HepG2 (cell line): ENCODE results near the gene ERFL. TPM values are rescaled to one million over a fixed set of nuclear protein-coding genes. Genes with fewer than 3 reads are reported as not detected.

Experiments
- DMAP1 ChIP-seq: IDR thresholded peaks from 2 replicates; pipeline ENCODE4 v1.6.1; 2016
- SRSF1 ChIP-seq: fragments of 200-400 bp; formaldehyde crosslinking; optimal IDR thresholded peaks from 2 replicates; pipeline ENCODE3; 2017; ENCODE audit warnings: mild to moderate bottlenecking, low read depth, low read length, moderate library complexity
- TAF15 ChIP-seq: fragments of 200-400 bp; formaldehyde crosslinking; IDR thresholded peaks from one replicate; pipeline ENCODE4 v1.6.1; 2018; ENCODE audit warnings: mild to moderate bottlenecking, low read depth, low read length; ENCODE audit not compliant: poor library complexity, severe bottlenecking
- TCF7 ChIP-seq: sonication (generic); IDR thresholded peaks from 2 replicates; pipeline ENCODE4 v1.6.1; 2016; ENCODE audit warnings: antibody characterized with exemption, low read depth
- ZNF367 ChIP-seq: sonication (generic); formaldehyde crosslinking; IDR thresholded peaks from 2 replicates; pipeline ENCODE4 v1.4.0; 2020; ENCODE audit warnings: missing genetic modification reagents, borderline replicate concordance
- ZNF788 ChIP-seq: sonication (generic); formaldehyde crosslinking; IDR thresholded peaks from 2 replicates; pipeline ENCODE4 v1.5.0; 2020; ENCODE audit warnings: mild to moderate bottlenecking, missing genetic modification reagents, borderline replicate concordance
- polyA plus RNA-seq, 8 experiments: library from polyadenylated mRNA; depleted of rRNA in 3 of 8; stranded (reverse) in 7 of 8; unstranded in 1 of 8; fragments of >200 nt; fragmentation: Illumina TruSeq in 4 of 8; extraction: Trizol in 4 of 8; gene quantifications; 2 replicates each; pipeline versions ENCODE4 v1.2.1 to v1.2.3, GENCODE V29; 2011 to 2016; ENCODE audit warnings: low read depth in 4 of 8, missing spikeins in 1 of 8, mixed read lengths in 1 of 8; ENCODE audit not compliant: insufficient read depth in 1 of 8
- total RNA-seq, 5 experiments: library from RNA; depleted of rRNA; stranded (reverse); fragments of >200 nt; fragmentation: Illumina TruSeq; extraction: Trizol; gene quantifications; 2 replicates each; pipeline ENCODE4 v1.2.3, GENCODE V29; 2016; ENCODE audit warnings: low read depth in 1 of 5
- TF ChIP-seq, protein P1 (sequence below): sonication (generic); formaldehyde crosslinking; IDR thresholded peaks from 2 replicates; pipeline ENCODE4 v1.5.1; 2020; ENCODE audit warnings: missing genetic modification reagents, mild to moderate bottlenecking, borderline replicate concordance
- TF ChIP-seq, protein P2 (sequence below): sonication (generic); formaldehyde crosslinking; IDR thresholded peaks from 2 replicates; pipeline ENCODE4 v1.4.0; 2020; ENCODE audit warnings: low read depth, missing genetic modification reagents
- TF ChIP-seq, protein P3 (sequence below): sonication (generic); formaldehyde crosslinking; IDR thresholded peaks from 2 replicates; pipeline ENCODE4 v1.5.0; 2020; ENCODE audit warnings: mild to moderate bottlenecking, low read depth, missing genetic modification reagents, borderline replicate concordance
- TF ChIP-seq, protein P4 (sequence below): sonication (generic); formaldehyde crosslinking; IDR thresholded peaks from 2 replicates; pipeline ENCODE4 v1.5.0; 2020; ENCODE audit warnings: mild to moderate bottlenecking, missing genetic modification reagents
- TF ChIP-seq, protein P5 (sequence below): sonication (generic); formaldehyde crosslinking; IDR thresholded peaks from 2 replicates; pipeline ENCODE4 v1.4.0; 2020; ENCODE audit warnings: missing genetic modification reagents, borderline replicate concordance
- TF ChIP-seq, protein P6 (sequence below): sonication (generic); formaldehyde crosslinking; IDR thresholded peaks from 2 replicates; pipeline ENCODE4 v1.4.0; 2020; ENCODE audit warnings: missing genetic modification reagents
- TF ChIP-seq, protein P7 (sequence below): sonication (generic); formaldehyde crosslinking; IDR thresholded peaks from 2 replicates; pipeline ENCODE4 v1.4.0; 2020; ENCODE audit warnings: missing genetic modification reagents

ERFL gene
- total and polyA plus RNA-seq, 2 of the 13 experiments (the other 11 are each of a cell fraction or from before 2014, with no cell fraction given) = not detected

DNA sequence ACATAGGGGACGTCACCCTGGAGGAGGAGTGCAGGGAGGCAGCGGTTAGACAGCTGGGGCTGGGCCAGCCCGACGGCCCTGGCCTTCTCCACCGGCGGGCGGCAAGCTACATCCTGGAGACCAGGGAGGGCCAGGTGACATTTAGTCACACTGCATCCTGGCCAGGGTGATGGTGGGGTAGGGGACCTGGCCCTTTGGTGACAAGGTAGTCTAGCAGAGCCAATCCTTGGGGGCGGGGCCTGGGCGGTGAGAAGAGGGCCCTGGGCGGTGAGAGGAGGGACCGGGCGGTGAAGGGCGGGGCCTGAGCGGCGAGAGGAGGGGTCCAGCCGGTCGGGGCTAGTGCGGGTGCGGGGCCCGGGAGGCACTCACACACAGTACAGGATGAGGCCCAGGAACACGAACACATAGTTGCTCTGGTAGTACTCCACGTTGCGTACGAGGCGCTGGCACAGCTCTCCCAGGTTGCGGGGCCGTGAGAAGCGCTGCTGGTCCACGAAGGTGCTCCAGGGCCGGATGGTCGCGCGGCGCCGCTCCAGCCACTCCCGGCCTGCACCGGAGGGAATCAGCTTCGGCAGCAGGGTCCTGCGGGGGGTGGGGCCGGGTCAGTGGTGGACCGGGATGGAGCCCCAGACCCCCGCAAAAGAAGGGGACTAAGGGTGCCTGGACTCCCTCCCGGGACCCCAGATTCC is 30.3 kb upstream of the ERFL start (continued):
- TF ChIP-seq SRSF1 (no peak), ZNF367 (CRISPR knock-in tag) (no peak), DMAP1 (no peak), TCF7 (no peak), TAF15 (no peak), ZNF788 (CRISPR knock-in tag) (no peak)
- TF ChIP-seq, protein P1, sequence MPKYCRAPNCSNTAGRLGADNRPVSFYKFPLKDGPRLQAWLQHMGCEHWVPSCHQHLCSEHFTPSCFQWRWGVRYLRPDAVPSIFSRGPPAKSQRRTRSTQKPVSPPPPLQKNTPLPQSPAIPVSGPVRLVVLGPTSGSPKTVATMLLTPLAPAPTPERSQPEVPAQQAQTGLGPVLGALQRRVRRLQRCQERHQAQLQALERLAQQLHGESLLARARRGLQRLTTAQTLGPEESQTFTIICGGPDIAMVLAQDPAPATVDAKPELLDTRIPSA = no peak
- TF ChIP-seq, protein P2, sequence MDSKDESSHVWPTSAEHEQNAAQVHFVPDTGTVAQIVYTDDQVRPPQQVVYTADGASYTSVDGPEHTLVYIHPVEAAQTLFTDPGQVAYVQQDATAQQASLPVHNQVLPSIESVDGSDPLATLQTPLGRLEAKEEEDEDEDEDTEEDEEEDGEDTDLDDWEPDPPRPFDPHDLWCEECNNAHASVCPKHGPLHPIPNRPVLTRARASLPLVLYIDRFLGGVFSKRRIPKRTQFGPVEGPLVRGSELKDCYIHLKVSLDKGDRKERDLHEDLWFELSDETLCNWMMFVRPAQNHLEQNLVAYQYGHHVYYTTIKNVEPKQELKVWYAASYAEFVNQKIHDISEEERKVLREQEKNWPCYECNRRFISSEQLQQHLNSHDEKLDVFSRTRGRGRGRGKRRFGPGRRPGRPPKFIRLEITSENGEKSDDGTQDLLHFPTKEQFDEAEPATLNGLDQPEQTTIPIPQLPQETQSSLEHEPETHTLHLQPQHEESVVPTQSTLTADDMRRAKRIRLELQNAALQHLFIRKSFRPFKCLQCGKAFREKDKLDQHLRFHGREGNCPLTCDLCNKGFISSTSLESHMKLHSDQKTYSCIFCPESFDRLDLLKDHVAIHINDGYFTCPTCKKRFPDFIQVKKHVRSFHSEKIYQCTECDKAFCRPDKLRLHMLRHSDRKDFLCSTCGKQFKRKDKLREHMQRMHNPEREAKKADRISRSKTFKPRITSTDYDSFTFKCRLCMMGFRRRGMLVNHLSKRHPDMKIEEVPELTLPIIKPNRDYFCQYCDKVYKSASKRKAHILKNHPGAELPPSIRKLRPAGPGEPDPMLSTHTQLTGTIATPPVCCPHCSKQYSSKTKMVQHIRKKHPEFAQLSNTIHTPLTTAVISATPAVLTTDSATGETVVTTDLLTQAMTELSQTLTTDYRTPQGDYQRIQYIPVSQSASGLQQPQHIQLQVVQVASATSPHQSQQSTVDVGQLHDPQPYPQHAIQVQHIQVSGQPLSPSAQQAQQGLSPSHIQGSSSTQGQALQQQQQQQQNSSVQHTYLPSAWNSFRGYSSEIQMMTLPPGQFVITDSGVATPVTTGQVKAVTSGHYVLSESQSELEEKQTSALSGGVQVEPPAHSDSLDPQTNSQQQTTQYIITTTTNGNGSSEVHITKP (CRISPR knock-in tag) = no peak
- TF ChIP-seq, protein P3, sequence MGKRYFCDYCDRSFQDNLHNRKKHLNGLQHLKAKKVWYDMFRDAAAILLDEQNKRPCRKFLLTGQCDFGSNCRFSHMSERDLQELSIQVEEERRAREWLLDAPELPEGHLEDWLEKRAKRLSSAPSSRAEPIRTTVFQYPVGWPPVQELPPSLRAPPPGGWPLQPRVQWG (CRISPR knock-in tag) = no peak
- TF ChIP-seq, protein P4, sequence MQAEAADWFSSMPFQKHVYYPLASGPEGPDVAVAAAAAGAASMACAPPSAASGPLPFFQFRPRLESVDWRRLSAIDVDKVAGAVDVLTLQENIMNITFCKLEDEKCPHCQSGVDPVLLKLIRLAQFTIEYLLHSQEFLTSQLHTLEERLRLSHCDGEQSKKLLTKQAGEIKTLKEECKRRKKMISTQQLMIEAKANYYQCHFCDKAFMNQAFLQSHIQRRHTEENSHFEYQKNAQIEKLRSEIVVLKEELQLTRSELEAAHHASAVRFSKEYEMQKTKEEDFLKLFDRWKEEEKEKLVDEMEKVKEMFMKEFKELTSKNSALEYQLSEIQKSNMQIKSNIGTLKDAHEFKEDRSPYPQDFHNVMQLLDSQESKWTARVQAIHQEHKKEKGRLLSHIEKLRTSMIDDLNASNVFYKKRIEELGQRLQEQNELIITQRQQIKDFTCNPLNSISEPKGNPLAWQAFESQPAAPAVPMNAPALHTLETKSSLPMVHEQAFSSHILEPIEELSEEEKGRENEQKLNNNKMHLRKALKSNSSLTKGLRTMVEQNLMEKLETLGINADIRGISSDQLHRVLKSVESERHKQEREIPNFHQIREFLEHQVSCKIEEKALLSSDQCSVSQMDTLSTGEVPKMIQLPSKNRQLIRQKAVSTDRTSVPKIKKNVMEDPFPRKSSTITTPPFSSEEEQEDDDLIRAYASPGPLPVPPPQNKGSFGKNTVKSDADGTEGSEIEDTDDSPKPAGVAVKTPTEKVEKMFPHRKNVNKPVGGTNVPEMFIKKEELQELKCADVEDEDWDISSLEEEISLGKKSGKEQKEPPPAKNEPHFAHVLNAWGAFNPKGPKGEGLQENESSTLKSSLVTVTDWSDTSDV = no peak
- TF ChIP-seq, protein P5, sequence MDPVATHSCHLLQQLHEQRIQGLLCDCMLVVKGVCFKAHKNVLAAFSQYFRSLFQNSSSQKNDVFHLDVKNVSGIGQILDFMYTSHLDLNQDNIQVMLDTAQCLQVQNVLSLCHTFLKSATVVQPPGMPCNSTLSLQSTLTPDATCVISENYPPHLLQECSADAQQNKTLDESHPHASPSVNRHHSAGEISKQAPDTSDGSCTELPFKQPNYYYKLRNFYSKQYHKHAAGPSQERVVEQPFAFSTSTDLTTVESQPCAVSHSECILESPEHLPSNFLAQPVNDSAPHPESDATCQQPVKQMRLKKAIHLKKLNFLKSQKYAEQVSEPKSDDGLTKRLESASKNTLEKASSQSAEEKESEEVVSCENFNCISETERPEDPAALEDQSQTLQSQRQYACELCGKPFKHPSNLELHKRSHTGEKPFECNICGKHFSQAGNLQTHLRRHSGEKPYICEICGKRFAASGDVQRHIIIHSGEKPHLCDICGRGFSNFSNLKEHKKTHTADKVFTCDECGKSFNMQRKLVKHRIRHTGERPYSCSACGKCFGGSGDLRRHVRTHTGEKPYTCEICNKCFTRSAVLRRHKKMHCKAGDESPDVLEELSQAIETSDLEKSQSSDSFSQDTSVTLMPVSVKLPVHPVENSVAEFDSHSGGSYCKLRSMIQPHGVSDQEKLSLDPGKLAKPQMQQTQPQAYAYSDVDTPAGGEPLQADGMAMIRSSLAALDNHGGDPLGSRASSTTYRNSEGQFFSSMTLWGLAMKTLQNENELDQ (CRISPR knock-in tag) = no peak
- TF ChIP-seq, protein P6, sequence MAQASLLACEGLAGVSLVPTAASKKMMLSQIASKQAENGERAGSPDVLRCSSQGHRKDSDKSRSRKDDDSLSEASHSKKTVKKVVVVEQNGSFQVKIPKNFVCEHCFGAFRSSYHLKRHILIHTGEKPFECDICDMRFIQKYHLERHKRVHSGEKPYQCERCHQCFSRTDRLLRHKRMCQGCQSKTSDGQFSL (CRISPR knock-in tag) = no peak
- TF ChIP-seq, protein P7, sequence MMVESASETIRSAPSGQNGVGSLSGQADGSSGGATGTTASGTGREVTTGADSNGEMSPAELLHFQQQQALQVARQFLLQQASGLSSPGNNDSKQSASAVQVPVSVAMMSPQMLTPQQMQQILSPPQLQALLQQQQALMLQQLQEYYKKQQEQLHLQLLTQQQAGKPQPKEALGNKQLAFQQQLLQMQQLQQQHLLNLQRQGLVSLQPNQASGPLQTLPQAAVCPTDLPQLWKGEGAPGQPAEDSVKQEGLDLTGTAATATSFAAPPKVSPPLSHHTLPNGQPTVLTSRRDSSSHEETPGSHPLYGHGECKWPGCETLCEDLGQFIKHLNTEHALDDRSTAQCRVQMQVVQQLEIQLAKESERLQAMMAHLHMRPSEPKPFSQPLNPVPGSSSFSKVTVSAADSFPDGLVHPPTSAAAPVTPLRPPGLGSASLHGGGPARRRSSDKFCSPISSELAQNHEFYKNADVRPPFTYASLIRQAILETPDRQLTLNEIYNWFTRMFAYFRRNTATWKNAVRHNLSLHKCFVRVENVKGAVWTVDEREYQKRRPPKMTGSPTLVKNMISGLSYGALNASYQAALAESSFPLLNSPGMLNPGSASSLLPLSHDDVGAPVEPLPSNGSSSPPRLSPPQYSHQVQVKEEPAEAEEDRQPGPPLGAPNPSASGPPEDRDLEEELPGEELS = no peak
